ENCODE data around the gene CNPY4. TPM values are rescaled to one million over a fixed set of nuclear protein-coding genes. Genes with fewer than 3 reads are reported as not detected.

Gene CNPY4
- 28.1 and 28.4 TPM in 2 replicates for total RNA-seq

GRCh38 chr7:100119072-100119969, at the start of gene CNPY4, which contains the start of gene TAF6:
Gene CNPY4 (plus strand): TSS chr7:100119634. CDS start chr7:100119745, 111 bp downstream.
Gene TAF6 (minus strand): TSS chr7:100119358. CDS start chr7:100114209, 5,149 bp downstream.

GRCh38 chr7:100081535-100082102, 37.8 kb upstream of the CNPY4 start, which contains the start of gene ZNF3:
Gene ZNF3 (minus strand): TSS chr7:100081723. CDS start chr7:100077357, 4,366 bp downstream.

GRCh38 chr7:100088621-100089457, 30.6 kb upstream of the CNPY4 start, which contains the start of gene COPS6:
Gene COPS6 (plus strand): TSS chr7:100088969. CDS start chr7:100088991, 22 bp downstream.

GRCh38 chr7:100101016-100101862, 18.2 kb upstream of the CNPY4 start, which contains the start of the genes AP4M1 and MCM7:
Gene AP4M1 (plus strand): TSS chr7:100101643. CDS start chr7:100101715, 72 bp downstream.
Gene MCM7 (minus strand): TSS chr7:100101397. CDS start chr7:100101294, 103 bp downstream.

GRCh38 chr7:100126931-100127865, 7.8 kb downstream of the CNPY4 start, which contains the start of gene MBLAC1:
Gene MBLAC1 (plus strand): TSS chr7:100126967. CDS start chr7:100127396, 429 bp downstream.

GRCh38 chr7:100148559-100149328, 29.3 kb downstream of the CNPY4 start, which contains the start of gene LAMTOR4:
Gene LAMTOR4 (plus strand): TSS chr7:100148918. CDS start chr7:100148973, 55 bp downstream.

GRCh38 chr7:100158229-100159098, 39.0 kb downstream of the CNPY4 start, which contains the start of gene TRAPPC14:
Gene TRAPPC14 (minus strand): TSS chr7:100158723. CDS start chr7:100158499, 224 bp downstream.

Small RNA genes lying within 50 kb of the gene (small RNA-seq; reads per million reads assigned to genes)
- gene MIR106B (3,809 reads per million, percentile 100 among the genes with 10 or more reads in this experiment), gene MIR25 (1,068 reads per million, percentile 100 among the genes with 10 or more reads in this experiment), gene MIR93 (4,300 reads per million, percentile 100 among the genes with 10 or more reads in this experiment)

Other genes with a start within 250 kb of the CNPY4 start
- 0.57 TPM in 1 of 2 replicates, not detected in the other for gene OR2AE1, start 242.6 kb upstream of the CNPY4 start, total RNA-seq
- gene TRIM4, start 200.1 kb upstream of the CNPY4 start, total RNA-seq = 19.8 and 22.2 TPM in 2 replicates
- gene GJC3, start 190.0 kb upstream of the CNPY4 start, total RNA-seq = 0.19 TPM in 1 of 2 replicates, not detected in the other
- not detected in 2 replicates for gene AZGP1, start 143.6 kb upstream of the CNPY4 start, total RNA-seq
- 44.1 and 45.1 TPM in 2 replicates for gene ZKSCAN1, start 104.0 kb upstream of the CNPY4 start, total RNA-seq
- gene ZSCAN21, start 69.9 kb upstream of the CNPY4 start, total RNA-seq = 6.9 and 9.1 TPM in 2 replicates
- gene ZNF3, start 37.9 kb upstream of the CNPY4 start, total RNA-seq = 38.5 and 46.6 TPM in 2 replicates
- 84.9 and 85.6 TPM in 2 replicates for gene COPS6, start 30.7 kb upstream of the CNPY4 start, total RNA-seq
- gene MCM7, start 18.2 kb upstream of the CNPY4 start, total RNA-seq = 70.6 and 98.1 TPM in 2 replicates
- gene AP4M1, start 18.0 kb upstream of the CNPY4 start, total RNA-seq = 20.8 and 21.2 TPM in 2 replicates
- 39.1 and 41.2 TPM in 2 replicates for gene TAF6, start 276 bp upstream of the CNPY4 start, total RNA-seq
- gene MBLAC1, start 7.3 kb downstream of the CNPY4 start, total RNA-seq = 2.0 and 2.9 TPM in 2 replicates
- gene LAMTOR4, start 29.3 kb downstream of the CNPY4 start, total RNA-seq = 91.1 and 93.3 TPM in 2 replicates
- 9.7 and 15.7 TPM in 2 replicates for gene TRAPPC14, start 39.1 kb downstream of the CNPY4 start, total RNA-seq
- gene GAL3ST4, start 49.0 kb downstream of the CNPY4 start, total RNA-seq = 0.96 and 0.98 TPM in 2 replicates
- gene GPC2, start 57.7 kb downstream of the CNPY4 start, total RNA-seq = 5.3 and 6.5 TPM in 2 replicates
- 0.48 and 2.0 TPM in 2 replicates for gene STAG3, start 58.3 kb downstream of the CNPY4 start, total RNA-seq
- gene PVRIG, start 100.3 kb downstream of the CNPY4 start, total RNA-seq = not detected in 2 replicates
- not detected in 2 replicates for gene SPDYE3, start 188.1 kb downstream of the CNPY4 start, total RNA-seq
- 15.7 and 24.2 TPM in 2 replicates for gene PILRB, start 238.5 kb downstream of the CNPY4 start, total RNA-seq

Data from vein endothelial cell (primary cell).